ENCODE measurements around the gene UCMA.

UCMA gene, protein sequence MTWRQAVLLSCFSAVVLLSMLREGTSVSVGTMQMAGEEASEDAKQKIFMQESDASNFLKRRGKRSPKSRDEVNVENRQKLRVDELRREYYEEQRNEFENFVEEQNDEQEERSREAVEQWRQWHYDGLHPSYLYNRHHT

DNA sequence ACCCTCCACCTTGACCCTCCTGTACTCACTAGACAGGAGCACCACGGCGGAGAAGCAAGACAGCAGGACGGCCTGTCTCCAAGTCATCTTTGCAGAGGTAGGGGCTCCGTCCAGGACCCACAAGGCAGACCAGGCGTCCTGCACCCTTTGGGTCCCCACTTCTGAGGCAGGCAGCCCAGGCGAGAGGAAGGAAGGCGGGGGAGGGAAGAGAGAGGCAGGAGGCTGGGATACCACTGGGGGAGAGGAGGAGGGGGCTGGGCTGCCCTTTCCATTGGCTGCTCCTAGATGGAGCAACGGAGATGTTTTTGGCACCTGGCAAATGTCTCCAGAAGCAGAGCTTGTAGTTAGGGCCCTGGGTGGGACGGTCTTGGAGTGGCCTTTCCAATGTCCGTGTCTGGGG lies at the start of gene UCMA:
UCMA (minus strand) TSS at position 203 of the 400 bp plus-strand sequence; CDS start at position 87, 116 bp downstream.
- TF ChIP-seq TCF12 (IDR thresholded peaks at IDR 0.05; ENCODE audit: low read depth) (no peak), TEAD4 (IDR thresholded peaks at IDR 0.05) (no peak)

DNA sequence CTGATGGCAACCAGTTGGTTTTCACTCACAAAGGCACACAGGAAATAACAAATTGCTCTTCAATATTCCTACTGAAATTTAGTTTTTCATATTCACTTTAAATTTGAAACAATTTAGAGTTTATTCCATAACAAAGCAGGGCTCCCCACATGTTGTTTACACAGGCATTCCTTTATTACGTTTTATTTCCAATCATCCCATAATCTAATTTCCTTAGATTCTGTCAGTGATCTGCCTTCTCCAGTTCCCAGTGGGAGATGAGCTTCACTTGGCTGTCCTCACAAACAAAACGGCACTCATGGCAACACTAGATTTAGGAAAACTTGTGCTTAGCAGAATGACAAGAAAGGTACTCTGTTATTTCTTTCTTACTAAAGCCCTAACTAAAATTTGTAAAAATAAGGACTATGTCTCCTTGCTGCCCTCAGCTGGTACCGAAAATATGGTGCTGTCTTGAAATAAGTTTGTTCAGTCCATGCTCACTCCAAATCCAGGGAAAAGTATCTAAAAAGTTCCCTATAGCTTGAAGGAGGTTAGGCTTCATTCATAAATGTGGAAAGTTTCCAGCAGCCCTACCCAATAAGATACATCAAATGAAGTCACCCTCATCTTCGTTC lies 42.7 kb upstream of the UCMA start:
- TF ChIP-seq EGR1 (IDR thresholded peaks at IDR 0.05) (no peak), TCF12 (IDR thresholded peaks at IDR 0.05; ENCODE audit: low read depth) (no peak), TEAD4 (IDR thresholded peaks at IDR 0.05) (no peak), ZBTB7A (IDR thresholded peaks at IDR 0.05; ENCODE audit: low read depth) (no peak), CREB1 (IDR thresholded peaks at IDR 0.05; ENCODE audit: low read depth) (no peak), FOXM1 (IDR thresholded peaks at IDR 0.05; ENCODE audit: borderline replicate concordance, low read depth) (no peak), YY1 (IDR thresholded peaks at IDR 0.05; ENCODE audit: low read depth) (no peak)
- TF ChIP-seq, protein P1, sequence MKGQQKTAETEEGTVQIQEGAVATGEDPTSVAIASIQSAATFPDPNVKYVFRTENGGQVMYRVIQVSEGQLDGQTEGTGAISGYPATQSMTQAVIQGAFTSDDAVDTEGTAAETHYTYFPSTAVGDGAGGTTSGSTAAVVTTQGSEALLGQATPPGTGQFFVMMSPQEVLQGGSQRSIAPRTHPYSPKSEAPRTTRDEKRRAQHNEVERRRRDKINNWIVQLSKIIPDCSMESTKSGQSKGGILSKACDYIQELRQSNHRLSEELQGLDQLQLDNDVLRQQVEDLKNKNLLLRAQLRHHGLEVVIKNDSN (IDR thresholded peaks at IDR 0.05): no peak

DNA sequence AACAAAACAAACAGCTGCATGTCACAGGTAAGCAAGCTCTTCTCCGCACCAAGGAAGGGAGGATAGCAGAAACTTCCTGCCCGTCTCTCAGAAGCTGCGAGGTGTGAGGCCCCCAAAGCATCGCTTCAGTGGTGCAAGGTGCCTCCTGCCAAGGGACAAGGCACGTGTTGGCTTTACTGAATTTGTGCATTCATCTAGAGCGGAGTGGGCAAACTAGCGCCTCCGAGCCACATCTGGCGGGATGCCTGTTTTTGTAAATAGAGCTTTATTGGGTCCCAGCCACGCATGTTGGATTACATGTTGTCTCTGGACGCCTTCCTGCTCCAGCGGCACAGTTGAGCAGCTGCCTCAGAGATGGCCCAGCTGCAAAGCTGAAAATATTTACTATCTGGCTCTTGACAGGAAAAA lies 38.0 kb upstream of the UCMA start:
- no peak for TF ChIP-seq EP300 (IDR thresholded peaks at IDR 0.05; ENCODE audit: borderline replicate concordance)
- TF ChIP-seq RAD21 (IDR thresholded peaks at IDR 0.05; ENCODE audit: low read depth): no peak
- TF ChIP-seq, protein P2, sequence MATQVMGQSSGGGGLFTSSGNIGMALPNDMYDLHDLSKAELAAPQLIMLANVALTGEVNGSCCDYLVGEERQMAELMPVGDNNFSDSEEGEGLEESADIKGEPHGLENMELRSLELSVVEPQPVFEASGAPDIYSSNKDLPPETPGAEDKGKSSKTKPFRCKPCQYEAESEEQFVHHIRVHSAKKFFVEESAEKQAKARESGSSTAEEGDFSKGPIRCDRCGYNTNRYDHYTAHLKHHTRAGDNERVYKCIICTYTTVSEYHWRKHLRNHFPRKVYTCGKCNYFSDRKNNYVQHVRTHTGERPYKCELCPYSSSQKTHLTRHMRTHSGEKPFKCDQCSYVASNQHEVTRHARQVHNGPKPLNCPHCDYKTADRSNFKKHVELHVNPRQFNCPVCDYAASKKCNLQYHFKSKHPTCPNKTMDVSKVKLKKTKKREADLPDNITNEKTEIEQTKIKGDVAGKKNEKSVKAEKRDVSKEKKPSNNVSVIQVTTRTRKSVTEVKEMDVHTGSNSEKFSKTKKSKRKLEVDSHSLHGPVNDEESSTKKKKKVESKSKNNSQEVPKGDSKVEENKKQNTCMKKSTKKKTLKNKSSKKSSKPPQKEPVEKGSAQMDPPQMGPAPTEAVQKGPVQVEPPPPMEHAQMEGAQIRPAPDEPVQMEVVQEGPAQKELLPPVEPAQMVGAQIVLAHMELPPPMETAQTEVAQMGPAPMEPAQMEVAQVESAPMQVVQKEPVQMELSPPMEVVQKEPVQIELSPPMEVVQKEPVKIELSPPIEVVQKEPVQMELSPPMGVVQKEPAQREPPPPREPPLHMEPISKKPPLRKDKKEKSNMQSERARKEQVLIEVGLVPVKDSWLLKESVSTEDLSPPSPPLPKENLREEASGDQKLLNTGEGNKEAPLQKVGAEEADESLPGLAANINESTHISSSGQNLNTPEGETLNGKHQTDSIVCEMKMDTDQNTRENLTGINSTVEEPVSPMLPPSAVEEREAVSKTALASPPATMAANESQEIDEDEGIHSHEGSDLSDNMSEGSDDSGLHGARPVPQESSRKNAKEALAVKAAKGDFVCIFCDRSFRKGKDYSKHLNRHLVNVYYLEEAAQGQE (IDR thresholded peaks at IDR 0.05; ENCODE audit: low read depth): no peak
- no peak for TF ChIP-seq TCF12 (IDR thresholded peaks at IDR 0.05; ENCODE audit: low read depth)
- no peak for TF ChIP-seq CREB1 (IDR thresholded peaks at IDR 0.05; ENCODE audit: low read depth)
- TF ChIP-seq CEBPB (IDR thresholded peaks at IDR 0.05): no peak
- TF ChIP-seq, protein P3, sequence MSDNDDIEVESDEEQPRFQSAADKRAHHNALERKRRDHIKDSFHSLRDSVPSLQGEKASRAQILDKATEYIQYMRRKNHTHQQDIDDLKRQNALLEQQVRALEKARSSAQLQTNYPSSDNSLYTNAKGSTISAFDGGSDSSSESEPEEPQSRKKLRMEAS (IDR thresholded peaks at IDR 0.05): no peak
- no peak for TF ChIP-seq TEAD4 (IDR thresholded peaks at IDR 0.05)
- no peak for TF ChIP-seq EGR1 (IDR thresholded peaks at IDR 0.05)

DNA sequence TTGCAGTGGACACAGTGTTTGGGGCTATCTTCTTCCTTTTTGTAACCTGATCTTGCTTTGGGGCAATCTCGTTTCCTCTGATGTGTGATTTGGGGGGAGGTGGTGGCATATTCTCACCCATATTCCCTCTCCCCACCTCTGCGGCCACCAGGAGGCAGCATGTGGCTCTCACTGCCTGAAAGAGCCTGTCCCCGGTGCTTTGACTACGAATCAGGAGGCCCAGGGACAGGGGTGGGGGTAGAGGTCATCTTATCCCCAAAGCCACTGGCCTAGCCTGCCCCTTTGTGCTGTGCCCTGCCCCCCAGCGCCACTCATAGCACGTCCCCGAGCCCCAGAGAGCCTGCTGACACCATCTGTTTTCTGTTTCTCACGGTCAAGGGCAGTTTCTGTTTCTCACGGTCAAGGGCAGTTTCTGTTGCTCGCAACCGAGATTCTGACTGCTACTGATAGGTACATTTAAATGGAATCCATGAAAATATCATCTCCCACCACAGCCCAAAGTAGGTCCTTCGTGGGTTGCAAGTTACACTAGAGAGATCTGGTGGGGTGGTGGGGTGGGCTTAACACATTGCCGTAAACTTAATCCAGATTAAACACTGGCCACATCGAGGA lies 37.5 kb upstream of the UCMA start:
- TF ChIP-seq TEAD4 (IDR thresholded peaks at IDR 0.05) (no peak), YY1 (IDR thresholded peaks at IDR 0.05; ENCODE audit: low read depth) (no peak), RAD21 (IDR thresholded peaks at IDR 0.05; ENCODE audit: low read depth) (peak; percentile 40; the same call in 1 of the 2 replicates), TCF12 (IDR thresholded peaks at IDR 0.05; ENCODE audit: low read depth) (no peak), TAF1 (IDR thresholded peaks at IDR 0.05; ENCODE audit: low read depth) (no peak), FOXM1 (IDR thresholded peaks at IDR 0.05; ENCODE audit: borderline replicate concordance, low read depth) (no peak), EP300 (IDR thresholded peaks at IDR 0.05; ENCODE audit: borderline replicate concordance) (no peak)
- TF ChIP-seq, protein P3 (IDR thresholded peaks at IDR 0.05): no peak

DNA sequence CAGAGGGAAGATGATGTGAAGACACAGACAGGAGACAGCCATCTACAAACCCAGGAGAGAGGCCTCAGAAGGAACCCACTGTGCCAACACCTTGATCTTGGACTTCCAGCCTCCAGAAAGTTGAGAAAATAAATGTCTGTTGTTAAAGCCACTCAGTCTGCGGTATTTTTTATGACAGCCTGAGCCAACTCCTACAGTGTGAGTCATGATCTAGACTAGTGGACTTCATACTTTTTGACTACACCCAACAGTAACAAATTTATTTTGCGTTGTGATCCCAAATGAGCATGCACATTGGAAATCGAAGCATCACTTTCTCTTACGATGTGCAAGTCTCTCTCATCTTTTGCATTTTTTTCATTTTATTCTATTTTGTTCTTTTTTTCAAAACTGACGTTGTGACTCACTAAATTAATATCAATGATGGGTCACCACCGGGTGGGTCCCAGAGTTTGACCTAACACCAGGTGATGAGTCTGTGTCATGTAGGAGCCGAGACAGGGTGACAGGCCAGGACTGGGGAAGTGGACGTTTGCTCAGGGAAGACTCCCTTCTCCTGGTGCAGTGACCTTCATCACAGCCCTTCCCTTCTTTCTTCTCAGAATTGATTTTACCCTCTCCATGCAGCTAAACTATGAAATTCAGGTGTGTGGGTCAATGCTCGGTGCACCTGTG lies 36.8 kb upstream of the UCMA start:
- TF ChIP-seq, protein P1 (IDR thresholded peaks at IDR 0.05): no peak
- TF ChIP-seq TAF1 (IDR thresholded peaks at IDR 0.05; ENCODE audit: low read depth): no peak
- TF ChIP-seq EP300 (IDR thresholded peaks at IDR 0.05; ENCODE audit: borderline replicate concordance): no peak
- no peak for TF ChIP-seq EGR1 (IDR thresholded peaks at IDR 0.05)
- no peak for TF ChIP-seq TEAD4 (IDR thresholded peaks at IDR 0.05)
- no peak for TF ChIP-seq YY1 (IDR thresholded peaks at IDR 0.05; ENCODE audit: low read depth)
- no peak for TF ChIP-seq CEBPB (IDR thresholded peaks at IDR 0.05)
- TF ChIP-seq, protein P2 (IDR thresholded peaks at IDR 0.05; ENCODE audit: low read depth): no peak
- TF ChIP-seq TCF12 (IDR thresholded peaks at IDR 0.05; ENCODE audit: low read depth): no peak
- TF ChIP-seq, protein P3 (IDR thresholded peaks at IDR 0.05): no peak
- TF ChIP-seq RAD21 (IDR thresholded peaks at IDR 0.05; ENCODE audit: low read depth): no peak
- TF ChIP-seq CREB1 (IDR thresholded peaks at IDR 0.05; ENCODE audit: low read depth): no peak
- TF ChIP-seq FOXM1 (IDR thresholded peaks at IDR 0.05; ENCODE audit: borderline replicate concordance, low read depth): no peak
- no peak for TF ChIP-seq ZBTB7A (IDR thresholded peaks at IDR 0.05; ENCODE audit: low read depth)
